Measurements from ENCODE around the gene DHX9. TPM values are rescaled to one million over a fixed set of nuclear protein-coding genes. Genes with fewer than 3 reads are reported as not detected.

The DHX9 gene
- total RNA-seq: 104 and 144 TPM in 2 replicates

DNA sequence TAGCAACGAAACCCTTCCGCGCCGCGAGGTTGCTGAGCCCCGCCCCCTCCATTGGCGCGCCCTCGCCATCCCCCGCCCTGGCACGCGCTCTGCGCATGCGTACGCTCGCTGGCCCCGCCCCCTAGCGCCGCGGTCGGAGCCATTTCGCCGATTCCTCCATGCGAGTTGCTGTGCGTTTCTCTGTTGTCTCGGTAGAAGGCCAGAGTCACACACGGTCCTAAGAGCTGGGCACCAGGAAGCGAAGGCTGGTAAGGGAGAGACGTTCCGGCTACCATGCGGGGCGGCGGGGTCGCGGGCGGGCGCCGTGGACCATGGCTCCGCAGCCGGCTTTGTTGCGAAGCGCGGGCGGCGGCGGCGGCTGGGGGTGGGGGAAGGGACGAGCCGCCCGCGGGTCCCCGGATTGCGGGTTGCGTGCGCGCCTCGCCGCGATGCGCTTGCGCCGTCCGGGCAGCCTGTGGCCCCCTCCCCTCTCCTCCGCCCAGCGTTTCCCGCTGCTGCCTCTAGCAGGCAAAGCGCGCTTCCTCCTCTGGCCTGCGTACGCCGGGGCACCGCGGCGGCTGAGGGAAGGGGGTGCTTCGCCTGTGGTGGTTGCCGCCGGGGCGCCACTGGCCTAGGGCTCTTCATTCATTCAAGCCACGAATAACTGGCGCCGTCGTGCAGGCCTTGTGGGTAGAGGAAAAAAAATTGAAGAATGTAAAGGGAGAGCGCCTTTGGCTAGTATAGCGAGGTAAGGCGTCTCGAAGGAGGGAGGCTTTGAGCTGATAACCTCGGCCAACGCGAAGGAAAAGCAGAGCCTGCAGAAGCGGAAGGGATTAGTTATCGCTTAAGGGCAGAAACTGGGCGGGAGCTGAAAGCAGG is at the start of gene DHX9:
TSS of gene DHX9 (plus strand) at position 139 of the 858 bp plus-strand sequence. CDS start 3,220 bp downstream, outside the sequence.

Other genes with a start within 250 kb of the DHX9 start
- 0.11 and 0.39 TPM in 2 replicates for gene RGS16, start 235.0 kb upstream of the DHX9 start, total RNA-seq
- not detected in 2 replicates for gene RGS8, start 154.8 kb upstream of the DHX9 start, total RNA-seq
- 1.2 and 1.3 TPM in 2 replicates for gene NPL, start 49.6 kb upstream of the DHX9 start, total RNA-seq
- 0.11 and 1.2 TPM in 2 replicates for gene SHCBP1L, start 113.8 kb downstream of the DHX9 start, total RNA-seq
- 488 and 506 TPM in 2 replicates for gene LAMC1, start 184.1 kb downstream of the DHX9 start, total RNA-seq